ENCODE results near the gene ARMC6. TPM values are rescaled to one million over a fixed set of nuclear protein-coding genes. Genes with fewer than 3 reads are reported as not detected.

Gene ARMC6
- total RNA-seq, 1 experiment from 2014 or later, result 66.5 TPM

GRCh38 chr19:19064811-19065745, 31.7 kb downstream of the ARMC6 start:
- H3K9ac ChIP-seq (ENCODE audit: extremely low read depth, insufficient read length, low read length), result no peak overlapping the region
- peak overlapping the region; percentile 62 to 84 for H3K4me3 Mint-ChIP-seq
- peaks cover 53% of the 10 kb centered on the region for H3K27me3 Mint-ChIP-seq (ENCODE audit: low read depth)

More at GRCh38 chr19:19064811-19065745, 31.7 kb downstream of the ARMC6 start:
- Histone ChIP-seq H2BK20ac (ENCODE audit: low read depth, low read length, poor library complexity, severe bottlenecking) (no peak overlapping the region), H2BK5ac (ENCODE audit: insufficient read length, low read length) (no peak overlapping the region), H3K4me1 (ENCODE audit: insufficient read depth, low read length) (peaks cover 3% of the 10 kb centered on the region; the same call in 1 of the 2 replicates), H3K4me2 (ENCODE audit: insufficient read depth, insufficient read length, low read length) (peak overlapping the region; percentile 38), H4K8ac (replicated peaks; ENCODE audit: insufficient read length, low read depth, low read length) (no peak overlapping the region), H2BK120ac (ENCODE audit: low read depth, low read length, poor library complexity, severe bottlenecking) (no peak overlapping the region), H2BK12ac (ENCODE audit: insufficient read length, low read depth, low read length) (no peak overlapping the region), H3K79me1 (ENCODE audit: insufficient read depth, low read depth, low read length, poor library complexity, severe bottlenecking) (no peaks in the 10 kb centered on the region), H2BK15ac (ENCODE audit: low read depth, low read length) (no peak overlapping the region), H3K9me3 (ENCODE audit: control insufficient read depth, low read depth, low read length) (no peaks in the 10 kb centered on the region), H2AK5ac (ENCODE audit: insufficient read length, low read length) (no peak overlapping the region), H4K20me1 (ENCODE audit: control insufficient read depth, insufficient read depth, insufficient read length) (no peaks in the 10 kb centered on the region), H3K79me2 (ENCODE audit: insufficient read depth, low read length) (no peaks in the 10 kb centered on the region), H2AFZ (ENCODE audit: low read length) (no peak overlapping the region), H3K56ac (ENCODE audit: insufficient read length, low read depth, low read length) (no peak overlapping the region), H4K91ac (ENCODE audit: insufficient read length, low read depth, low read length) (no peak overlapping the region), H3T11ph (ENCODE audit: low read length) (no peak overlapping the region), H3K4ac (ENCODE audit: low read depth, low read length) (no peak overlapping the region), H3K18ac (ENCODE audit: insufficient read length, low read depth, low read length) (no peak overlapping the region), H3K23me2 (ENCODE audit: insufficient read length, low read depth, low read length, poor library complexity, severe bottlenecking) (peaks cover 4% of the 10 kb centered on the region), H3K27me3 (ENCODE audit: insufficient read depth, low read length) (peaks cover 11% of the 10 kb centered on the region; the same call in 1 of the 2 replicates), H4K5ac (ENCODE audit: insufficient read length, low read depth, low read length) (no peak overlapping the region), H3K14ac (ENCODE audit: insufficient read depth, low read length) (no peak overlapping the region; the same call in 1 of the 2 replicates), H3K27ac (ENCODE audit: insufficient read length, low read depth, low read length) (no peak overlapping the region), H3K23ac (ENCODE audit: insufficient read length, low read depth, low read length) (no peak overlapping the region)
- no peak for DNase-seq
- H3K36me3 Mint-ChIP-seq (ENCODE audit: insufficient read depth in 1 of 3, low read depth in 3 of 3), result peaks cover 0 to 7% (median 0%) of the 10 kb centered on the region in 3 experiments; a peak in 1 of 7 replicates
- no peak overlapping the region for H3K27ac Mint-ChIP-seq
- no peaks in the 10 kb centered on the region for H3K9me3 Mint-ChIP-seq
- TF ChIP-seq, protein P1, sequence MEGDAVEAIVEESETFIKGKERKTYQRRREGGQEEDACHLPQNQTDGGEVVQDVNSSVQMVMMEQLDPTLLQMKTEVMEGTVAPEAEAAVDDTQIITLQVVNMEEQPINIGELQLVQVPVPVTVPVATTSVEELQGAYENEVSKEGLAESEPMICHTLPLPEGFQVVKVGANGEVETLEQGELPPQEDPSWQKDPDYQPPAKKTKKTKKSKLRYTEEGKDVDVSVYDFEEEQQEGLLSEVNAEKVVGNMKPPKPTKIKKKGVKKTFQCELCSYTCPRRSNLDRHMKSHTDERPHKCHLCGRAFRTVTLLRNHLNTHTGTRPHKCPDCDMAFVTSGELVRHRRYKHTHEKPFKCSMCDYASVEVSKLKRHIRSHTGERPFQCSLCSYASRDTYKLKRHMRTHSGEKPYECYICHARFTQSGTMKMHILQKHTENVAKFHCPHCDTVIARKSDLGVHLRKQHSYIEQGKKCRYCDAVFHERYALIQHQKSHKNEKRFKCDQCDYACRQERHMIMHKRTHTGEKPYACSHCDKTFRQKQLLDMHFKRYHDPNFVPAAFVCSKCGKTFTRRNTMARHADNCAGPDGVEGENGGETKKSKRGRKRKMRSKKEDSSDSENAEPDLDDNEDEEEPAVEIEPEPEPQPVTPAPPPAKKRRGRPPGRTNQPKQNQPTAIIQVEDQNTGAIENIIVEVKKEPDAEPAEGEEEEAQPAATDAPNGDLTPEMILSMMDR (conservative IDR thresholded peaks at IDR 0.05), result no peak
- peaks cover 20 to 21% of the 10 kb centered on the region in 2 experiments for H3K4me1 Mint-ChIP-seq
- WGBS (ENCODE audit: extremely low coverage, insufficient read length, low lambda C conversion rate), result no CpG with 5 or more reads among the region's 25 CpGs
